HG03280 (cell line): ENCODE results near the gene MRPL37.
"Not testable (repeated sequence)": the region's sequence is repeated elsewhere in the genome, so short reads cannot be mapped to it uniquely, and the experiment has no call there.

ENCODE experiments used
- ATAC-seq: cut with Tn5 transposase; IDR thresholded peaks from one replicate; pipeline ENCODE4 v1.9.1; 2021; ENCODE audit warnings: mild to moderate bottlenecking, moderate library complexity; ENCODE audit not compliant: unreplicated experiment

The MRPL37 gene

GRCh38 chr1:54199765-54200518, at the start of gene MRPL37, which contains the start of gene CYB5RL:
Gene MRPL37 (plus strand): TSS chr1:54200167. CDS start chr1:54200244, 77 bp downstream.
Gene CYB5RL (minus strand): TSS chr1:54200030. CDS start chr1:54195616, 4,414 bp downstream.
- ATAC-seq, result peak; percentile 97

GRCh38 chr1:54151013-54151412, 49.0 kb upstream of the MRPL37 start:
- no peak for ATAC-seq

GRCh38 chr1:54152696-54153095, 47.3 kb upstream of the MRPL37 start, which contains the start of gene CDCP2:
Gene CDCP2 (minus strand): TSS chr1:54153000. CDS start chr1:54152922, 78 bp downstream.
- ATAC-seq, result no peak

GRCh38 chr1:54153535-54154439, 46.2 kb upstream of the MRPL37 start:
- ATAC-seq, result no peak

GRCh38 chr1:54156201-54156600, 43.8 kb upstream of the MRPL37 start:
- no peak for ATAC-seq

GRCh38 chr1:54156986-54157385, 43.0 kb upstream of the MRPL37 start:
- ATAC-seq, result no peak

- no peak for ATAC-seq
Measured at GRCh38 chr1:54157401-54157800, 42.6 kb upstream of the MRPL37 start.

GRCh38 chr1:54158071-54158470, 41.9 kb upstream of the MRPL37 start:
- no peak for ATAC-seq

- no peak for ATAC-seq
Measured at GRCh38 chr1:54159733-54160316, 40.1 kb upstream of the MRPL37 start.

- no peak for ATAC-seq
Measured at GRCh38 chr1:54160351-54160750, 39.6 kb upstream of the MRPL37 start.

- ATAC-seq, result no peak
Measured at GRCh38 chr1:54161495-54162168, 38.3 kb upstream of the MRPL37 start.

GRCh38 chr1:54163051-54163450, 36.9 kb upstream of the MRPL37 start:
- ATAC-seq, result no peak

- no peak for ATAC-seq
Measured at GRCh38 chr1:54163573-54163972, 36.4 kb upstream of the MRPL37 start.

- no peak for ATAC-seq
Measured at GRCh38 chr1:54165146-54165545, 34.8 kb upstream of the MRPL37 start.

GRCh38 chr1:54166357-54166756, 33.6 kb upstream of the MRPL37 start:
- not testable (repeated sequence) for ATAC-seq

- ATAC-seq, result no peak
Measured at GRCh38 chr1:54167422-54168139, 32.4 kb upstream of the MRPL37 start.

- no peak for ATAC-seq
Measured at GRCh38 chr1:54168206-54168965, 31.6 kb upstream of the MRPL37 start.

- ATAC-seq, result no peak
Measured at GRCh38 chr1:54169068-54169467, 30.9 kb upstream of the MRPL37 start.

GRCh38 chr1:54171016-54171415, 29.0 kb upstream of the MRPL37 start:
- ATAC-seq, result no peak
